Loucy (cell line): Measurements from ENCODE around the gene CACUL1.
A peak's percentile ranks its signal among the peaks of the same experiment; 100 is the strongest.

ENCODE experiments used
- H2AFZ ChIP-seq: fragments of 200-600 bp; sonication (generic); 2 replicates; pipeline ENCODE4 v1.6.0; 2016; ENCODE audit warnings: antibody characterized with exemption, mild to moderate bottlenecking, low read length, moderate library complexity
- H3F3A ChIP-seq: fragments of 200-600 bp; 2 replicates; pipeline ENCODE4 v1.6.0; 2016; ENCODE audit warnings: antibody characterized with exemption, low read depth, mild to moderate bottlenecking
- H3K27me3 ChIP-seq: fragments of 200-600 bp; sonication (generic); 2 replicates; pipeline ENCODE4 v1.6.1; 2014; ENCODE audit warnings: low read length, mild to moderate bottlenecking; ENCODE audit not compliant: insufficient read depth, poor library complexity, severe bottlenecking
- H3K36me3 ChIP-seq: fragments of 200-600 bp; sonication (generic); 2 replicates; pipeline ENCODE4 v1.6.1; 2016; ENCODE audit warnings: low read length; ENCODE audit not compliant: insufficient read depth
- H3K4me1 ChIP-seq: fragments of 200-600 bp; sonication (generic); 2 replicates; pipeline ENCODE4 v1.5.1; 2014; ENCODE audit warnings: low read length, mild to moderate bottlenecking; ENCODE audit not compliant: insufficient read depth, poor library complexity, severe bottlenecking
- H3K4me2 ChIP-seq: fragments of 200-600 bp; sonication (generic); 2 replicates; pipeline ENCODE4 v1.6.0; 2014; ENCODE audit warnings: antibody characterized with exemption, low read length, low read depth, mild to moderate bottlenecking; ENCODE audit not compliant: poor library complexity, severe bottlenecking
- H3K4me3 ChIP-seq: fragments of 200-600 bp; sonication (generic); 2 replicates; pipeline ENCODE4 v1.5.1; 2014; ENCODE audit warnings: low read length, mild to moderate bottlenecking, mixed read lengths; ENCODE audit not compliant: poor library complexity, severe bottlenecking
- H3K79me2 ChIP-seq: fragments of 200-600 bp; sonication (generic); 2 replicates; pipeline ENCODE4 v1.6.1; 2014; ENCODE audit warnings: low read length; ENCODE audit not compliant: insufficient read depth
- H3K9ac ChIP-seq: fragments of 200-600 bp; sonication (generic); 2 replicates; pipeline ENCODE4 v1.6.0; 2014; ENCODE audit warnings: mild to moderate bottlenecking, low read depth, low read length, moderate library complexity; ENCODE audit not compliant: poor library complexity, severe bottlenecking
- H3K9me2 ChIP-seq: fragments of 200-600 bp; sonication (generic); replicated peaks from 2 replicates; pipeline ENCODE4 v1.6.1; 2016; ENCODE audit warnings: low read depth, low read length, mixed read lengths
- H3K9me3 ChIP-seq: fragments of 200-600 bp; sonication (generic); 2 replicates; pipeline ENCODE4 v1.6.1; 2014; ENCODE audit warnings: mild to moderate bottlenecking, antibody characterized with exemption, low read length, low read depth; ENCODE audit not compliant: insufficient read depth
- H4K20me1 ChIP-seq: fragments of 200-600 bp; sonication (generic); 2 replicates; pipeline ENCODE4 v1.6.0; 2014; ENCODE audit warnings: antibody characterized with exemption, low read length, mild to moderate bottlenecking; ENCODE audit not compliant: insufficient read depth, poor library complexity, severe bottlenecking
- EZH2phosphoT487 ChIP-seq: fragments of 200-600 bp; IDR thresholded peaks from 2 replicates; pipeline ENCODE4 v1.6.1; 2018; ENCODE audit warnings: antibody characterized with exemption, mild to moderate bottlenecking, moderate library complexity, borderline replicate concordance
- TF ChIP-seq, protein P1 (sequence below): fragments of 200-600 bp; sonication (generic); conservative IDR thresholded peaks from 2 replicates; pipeline ENCODE4 v1.5.1; 2014; ENCODE audit warnings: mild to moderate bottlenecking, antibody characterized with exemption, low read length

Gene CACUL1

GRCh38 chr10:118775478-118775877 is 20.7 kb upstream of the CACUL1 start:
- Histone ChIP-seq H3K4me1 (no peaks in the 10 kb centered on the region), H2AFZ (no peak overlapping the region), H4K20me1 (no peaks in the 10 kb centered on the region), H3K36me3 (no peaks in the 10 kb centered on the region), H3K9ac (no peak overlapping the region), H3K9me2 (no peaks in the 10 kb centered on the region), H3K4me3 (no peak overlapping the region), H3K4me2 (no peak overlapping the region), H3K79me2 (no peaks in the 10 kb centered on the region), H3F3A (no peaks in the 10 kb centered on the region), H3K9me3 (no peaks in the 10 kb centered on the region; the same call in 1 of the 2 replicates), H3K27me3 (no peaks in the 10 kb centered on the region)
- TF ChIP-seq, protein P1, sequence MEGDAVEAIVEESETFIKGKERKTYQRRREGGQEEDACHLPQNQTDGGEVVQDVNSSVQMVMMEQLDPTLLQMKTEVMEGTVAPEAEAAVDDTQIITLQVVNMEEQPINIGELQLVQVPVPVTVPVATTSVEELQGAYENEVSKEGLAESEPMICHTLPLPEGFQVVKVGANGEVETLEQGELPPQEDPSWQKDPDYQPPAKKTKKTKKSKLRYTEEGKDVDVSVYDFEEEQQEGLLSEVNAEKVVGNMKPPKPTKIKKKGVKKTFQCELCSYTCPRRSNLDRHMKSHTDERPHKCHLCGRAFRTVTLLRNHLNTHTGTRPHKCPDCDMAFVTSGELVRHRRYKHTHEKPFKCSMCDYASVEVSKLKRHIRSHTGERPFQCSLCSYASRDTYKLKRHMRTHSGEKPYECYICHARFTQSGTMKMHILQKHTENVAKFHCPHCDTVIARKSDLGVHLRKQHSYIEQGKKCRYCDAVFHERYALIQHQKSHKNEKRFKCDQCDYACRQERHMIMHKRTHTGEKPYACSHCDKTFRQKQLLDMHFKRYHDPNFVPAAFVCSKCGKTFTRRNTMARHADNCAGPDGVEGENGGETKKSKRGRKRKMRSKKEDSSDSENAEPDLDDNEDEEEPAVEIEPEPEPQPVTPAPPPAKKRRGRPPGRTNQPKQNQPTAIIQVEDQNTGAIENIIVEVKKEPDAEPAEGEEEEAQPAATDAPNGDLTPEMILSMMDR, result 0 out of 2 replicates have a peak, but pooled peaks have one; percentile 9
- no peak for TF ChIP-seq EZH2phosphoT487

DNA sequence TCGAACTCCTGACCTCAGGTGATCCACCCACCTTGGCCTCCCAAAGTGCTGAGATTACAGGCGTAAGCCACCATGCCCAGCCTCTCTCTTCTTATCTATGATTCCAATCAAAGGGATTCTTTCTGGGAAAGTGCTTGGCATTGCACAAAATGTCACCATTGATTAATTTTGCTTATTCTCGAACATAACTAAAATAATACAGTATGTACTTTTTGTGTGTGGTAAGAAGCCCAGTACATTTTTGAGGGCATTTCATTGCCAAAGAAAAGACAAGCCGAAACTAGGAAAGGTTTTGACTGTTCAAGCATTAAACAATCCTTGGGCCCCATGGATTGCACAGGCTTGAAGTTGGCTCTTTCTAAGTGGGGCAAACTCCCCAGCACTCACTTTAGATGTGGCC is 18.3 kb upstream of the CACUL1 start:
- H3K9ac ChIP-seq, result no peak overlapping the region
- no peaks in the 10 kb centered on the region; the same call in 1 of the 2 replicates for H3K9me3 ChIP-seq
- no peaks in the 10 kb centered on the region for H3K4me1 ChIP-seq
- no peaks in the 10 kb centered on the region for H3K36me3 ChIP-seq
- no peaks in the 10 kb centered on the region for H3K9me2 ChIP-seq
- H3F3A ChIP-seq, result no peaks in the 10 kb centered on the region
- TF ChIP-seq, protein P1, result no peak
- no peak for TF ChIP-seq EZH2phosphoT487
- H3K79me2 ChIP-seq, result no peaks in the 10 kb centered on the region
- H3K4me3 ChIP-seq, result no peak overlapping the region
- no peak overlapping the region for H3K4me2 ChIP-seq
- H3K27me3 ChIP-seq, result no peaks in the 10 kb centered on the region
- H2AFZ ChIP-seq, result no peak overlapping the region
- no peaks in the 10 kb centered on the region for H4K20me1 ChIP-seq

DNA sequence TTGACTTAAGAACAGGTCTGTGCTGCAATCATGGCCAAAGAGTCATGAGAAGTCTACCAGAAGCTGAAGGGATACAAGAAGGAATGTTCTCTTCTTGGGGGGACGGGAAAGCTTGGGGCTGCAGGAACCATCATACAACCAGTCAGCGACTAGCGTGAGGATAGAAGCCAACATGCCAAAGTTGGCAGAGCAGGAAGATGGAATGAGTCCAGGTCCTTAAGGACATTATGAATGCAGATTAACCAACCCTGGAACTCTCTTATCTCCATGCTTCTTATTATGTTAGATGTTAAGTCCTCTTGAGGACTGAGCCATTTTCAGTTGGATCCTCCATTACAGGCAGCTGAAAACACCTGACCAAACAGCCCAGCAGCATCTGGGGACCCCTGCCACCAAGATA is 17.2 kb upstream of the CACUL1 start:
- Histone ChIP-seq H3K4me3 (no peak overlapping the region), H3K36me3 (no peaks in the 10 kb centered on the region), H3K9me2 (no peaks in the 10 kb centered on the region), H3K4me2 (no peak overlapping the region), H4K20me1 (no peaks in the 10 kb centered on the region), H3K9ac (no peak overlapping the region), H3K4me1 (no peaks in the 10 kb centered on the region), H3K79me2 (no peaks in the 10 kb centered on the region), H3K27me3 (no peaks in the 10 kb centered on the region), H3F3A (no peaks in the 10 kb centered on the region), H2AFZ (no peak overlapping the region), H3K9me3 (no peaks in the 10 kb centered on the region; the same call in 1 of the 2 replicates)
- TF ChIP-seq, protein P1, result no peak
- TF ChIP-seq EZH2phosphoT487, result no peak
